OCI-LY7 (cell line): ENCODE results near the gene GATA6.

Source experiments
- CTCF ChIP-seq: fragments of 200-600 bp; sonication (generic); conservative IDR thresholded peaks from 2 replicates; pipeline ENCODE4 v1.5.1; 2014; ENCODE audit warnings: mild to moderate bottlenecking, antibody characterized with exemption, low read length, moderate library complexity, mixed read lengths
- EZH2phosphoT487 ChIP-seq: fragments of 200-600 bp; sonication (generic); IDR thresholded peaks from 2 replicates; pipeline ENCODE4 v1.6.1; 2018; ENCODE audit warnings: low read depth, borderline replicate concordance, mild to moderate bottlenecking, mixed run types, antibody characterized with exemption, low read length, moderate library complexity, mixed read lengths

- TF ChIP-seq CTCF = no peak
- no peak for TF ChIP-seq EZH2phosphoT487
Measured at GRCh38 chr18:22210311-22210754, 40.9 kb downstream of the GATA6 start.
